HG03521 (cell line): ENCODE measurements around the gene SLIT1.

Experiments used
- ATAC-seq: cut with Tn5 transposase; IDR thresholded peaks from one replicate; pipeline ENCODE4 v1.9.1; 2021; ENCODE audit warnings: mild to moderate bottlenecking, moderate library complexity; ENCODE audit not compliant: unreplicated experiment

Gene SLIT1

DNA sequence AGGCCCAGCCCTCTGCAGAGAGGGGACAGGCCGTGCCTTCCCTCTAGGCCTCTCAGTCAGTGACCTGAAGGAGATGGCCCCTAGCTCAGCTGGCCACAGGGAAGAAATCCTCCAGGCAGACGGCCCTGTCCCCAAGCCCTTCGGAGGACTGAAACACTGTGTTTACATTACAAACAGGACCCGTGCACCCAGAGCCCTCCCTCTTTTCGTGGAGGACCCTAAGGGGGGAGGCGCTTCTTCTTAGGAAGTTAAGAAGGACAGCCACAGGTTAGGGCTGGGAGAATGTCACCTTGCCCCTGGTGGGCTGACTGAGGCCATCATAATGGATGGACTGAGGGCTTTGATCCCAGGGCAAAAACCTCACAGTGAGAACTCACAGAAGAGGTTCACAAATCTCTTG lies 154.9 kb downstream of the SLIT1 start:
- ATAC-seq = no peak

DNA sequence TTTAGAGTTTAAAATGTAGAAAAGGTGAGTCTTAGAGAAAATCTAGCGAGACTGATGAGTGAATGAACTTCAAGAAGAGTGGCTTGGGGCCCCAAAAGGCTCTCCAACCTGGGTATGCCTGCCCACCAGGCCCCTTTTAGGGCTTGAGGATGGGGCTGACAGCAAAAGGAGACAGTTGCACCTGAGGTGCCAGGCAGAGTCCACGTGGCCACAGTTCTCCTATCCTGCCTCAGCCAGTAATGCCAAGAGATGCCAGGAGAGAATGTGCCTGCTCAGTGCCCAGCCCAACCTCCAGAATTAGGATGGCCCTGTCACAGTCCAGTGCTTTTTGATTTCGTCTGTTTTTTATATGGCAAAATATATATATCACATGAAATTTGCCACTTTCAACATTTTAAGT lies 156.5 kb downstream of the SLIT1 start:
- ATAC-seq = no peak

DNA sequence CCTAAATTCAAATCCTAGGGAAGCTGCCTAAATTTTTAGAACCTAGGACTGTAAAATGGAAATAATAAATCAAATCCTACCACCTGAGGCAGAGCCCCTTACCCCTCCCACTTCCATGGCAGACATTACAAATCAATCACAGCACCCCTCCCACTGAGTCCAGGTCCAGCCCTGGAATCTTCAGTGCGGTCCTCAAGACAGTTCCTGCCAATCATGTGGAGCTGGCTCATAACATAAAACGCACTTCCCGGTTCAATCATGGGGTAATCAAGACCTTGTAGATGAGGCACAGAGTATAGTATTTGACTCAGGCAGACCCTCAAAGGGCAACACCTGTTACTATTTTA lies 157.0 kb downstream of the SLIT1 start:
- ATAC-seq = no peak

DNA sequence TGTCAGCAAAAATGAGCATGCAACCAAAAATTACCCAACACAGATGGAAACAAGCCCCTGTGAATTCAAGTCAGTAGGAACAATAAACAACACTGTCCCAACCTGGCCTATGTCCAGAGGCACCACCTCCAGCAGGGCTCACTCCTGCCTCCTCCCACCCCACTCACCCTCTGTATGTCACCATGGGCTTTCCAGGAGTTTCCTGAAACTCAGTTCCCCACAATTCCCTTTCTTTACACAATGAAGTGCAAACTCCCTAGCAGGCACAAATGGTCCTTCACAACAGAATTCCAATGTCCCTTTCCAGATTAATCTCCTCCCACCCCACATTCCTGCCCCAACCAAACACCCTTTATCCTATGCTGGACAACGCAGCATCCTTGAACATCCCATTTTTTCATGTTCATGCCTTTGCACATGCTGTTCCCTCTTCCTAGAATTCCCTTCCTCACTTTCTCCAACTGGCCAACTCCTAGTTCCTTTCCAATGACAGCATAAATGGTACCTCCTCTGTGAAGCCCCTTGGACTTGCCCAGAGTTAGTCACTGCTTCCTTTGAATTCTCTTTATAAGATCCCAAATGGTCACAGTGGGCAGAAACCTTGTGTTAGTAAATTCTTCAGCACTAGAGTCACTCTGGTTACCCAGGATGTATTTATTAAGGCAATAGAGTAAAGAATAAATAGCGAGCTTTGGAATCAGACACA lies 157.5 kb downstream of the SLIT1 start:
- no peak for ATAC-seq

DNA sequence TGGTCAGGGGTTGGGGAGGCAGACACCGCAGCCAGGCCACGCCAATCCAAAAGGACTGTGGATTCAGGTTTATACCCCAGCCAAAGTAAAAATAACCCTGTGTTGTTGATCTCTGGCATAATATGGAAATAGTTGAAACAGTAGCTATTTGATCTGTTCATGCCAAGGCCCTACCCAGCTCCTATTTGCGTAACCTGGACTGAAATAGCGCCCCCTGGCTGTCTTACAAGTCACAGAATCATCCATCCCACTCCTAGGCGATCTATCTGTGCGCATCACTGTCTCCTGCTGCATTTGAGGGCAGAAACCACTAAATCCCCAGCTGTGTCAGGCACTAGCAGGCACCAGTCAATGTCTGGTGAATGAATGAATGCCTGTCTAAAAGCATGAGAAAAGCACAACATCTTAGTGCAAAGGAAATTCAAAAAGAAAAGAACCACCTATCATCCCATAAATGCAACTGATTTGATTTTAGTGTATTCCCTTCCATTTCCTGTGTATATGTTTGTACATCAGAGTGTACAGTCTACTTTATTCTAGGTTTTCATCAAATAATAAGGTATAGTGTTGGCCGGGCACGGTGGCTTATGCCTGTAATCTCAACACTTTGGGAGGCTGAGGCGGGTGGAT lies 160.0 kb downstream of the SLIT1 start:
- no peak for ATAC-seq

DNA sequence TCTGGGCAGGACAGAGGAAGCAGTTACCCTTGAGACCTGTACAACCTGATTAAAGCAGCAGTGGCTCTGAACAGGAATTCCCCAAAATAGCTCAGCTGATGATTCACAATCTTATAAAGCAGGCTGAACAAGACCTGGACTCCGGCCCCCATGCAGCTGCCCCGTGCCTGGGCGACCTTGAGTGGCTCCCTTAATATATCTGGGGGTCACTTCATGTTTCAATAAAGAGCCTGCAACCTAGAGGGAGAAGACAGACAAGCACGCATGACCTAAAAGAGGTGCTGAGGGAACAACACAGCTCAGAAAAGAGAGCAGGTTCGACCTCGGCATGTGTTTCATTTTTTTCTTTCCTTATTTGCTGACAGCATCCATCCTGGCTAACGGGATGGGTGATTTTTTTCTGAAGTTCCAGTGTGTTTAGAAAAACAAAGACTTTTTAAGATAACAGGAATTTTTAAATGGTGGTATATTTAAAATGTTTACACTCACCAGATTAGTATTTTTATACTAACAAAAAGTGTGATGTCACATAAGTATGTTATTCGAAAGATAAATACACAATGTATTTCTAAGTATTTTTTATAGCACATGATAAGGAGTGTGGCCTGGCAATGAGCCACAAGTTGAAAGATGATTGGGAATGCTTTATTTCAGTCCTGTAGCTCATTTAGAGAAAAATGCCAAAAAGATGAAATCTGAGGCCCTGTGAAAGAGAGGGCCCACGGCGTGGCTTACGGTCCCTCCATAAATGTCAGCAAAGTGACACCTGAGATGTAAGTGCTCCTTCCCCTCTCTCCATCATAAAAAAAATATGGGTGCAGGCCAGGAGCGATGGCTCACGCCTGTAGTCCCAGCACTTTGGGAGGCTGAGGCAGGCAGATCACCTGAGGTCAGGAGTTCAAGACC lies 161.3 kb downstream of the SLIT1 start:
- no peak for ATAC-seq

DNA sequence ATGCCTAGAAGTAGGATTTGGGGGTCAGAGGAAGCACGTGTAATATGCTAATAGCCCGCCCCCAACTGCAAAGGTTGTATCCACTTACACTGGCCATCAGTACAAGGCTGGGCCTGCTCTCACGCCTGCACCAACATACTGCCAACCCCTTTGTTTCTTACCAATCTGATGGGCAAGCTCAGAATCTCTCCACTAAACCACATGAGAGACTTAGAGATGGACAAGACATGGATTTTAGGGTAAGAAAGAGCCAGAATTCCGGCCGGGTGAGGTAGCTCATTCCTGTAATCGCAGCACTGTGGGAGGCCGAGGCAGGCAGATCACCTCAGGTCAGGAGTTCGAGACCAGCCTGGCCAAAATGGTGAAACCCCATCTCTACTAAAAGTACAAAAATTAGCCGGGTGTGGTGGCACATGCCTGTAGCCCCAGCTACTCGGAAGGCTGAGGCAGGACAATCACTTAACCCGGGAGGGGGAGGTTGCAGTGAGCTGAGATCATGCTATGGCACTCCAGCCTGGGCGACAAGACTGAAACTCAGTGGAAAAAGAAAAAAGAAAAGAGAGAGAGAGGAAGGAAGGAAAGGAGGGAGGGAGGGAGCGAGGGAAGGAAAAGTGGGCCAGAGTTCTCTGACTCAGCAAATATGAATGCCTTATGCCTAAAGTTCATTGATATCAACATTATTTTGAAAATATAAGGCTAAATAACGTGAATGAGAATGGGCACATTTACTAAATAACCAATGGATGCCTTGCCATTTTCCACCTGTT lies 162.2 kb downstream of the SLIT1 start:
- ATAC-seq = no peak

DNA sequence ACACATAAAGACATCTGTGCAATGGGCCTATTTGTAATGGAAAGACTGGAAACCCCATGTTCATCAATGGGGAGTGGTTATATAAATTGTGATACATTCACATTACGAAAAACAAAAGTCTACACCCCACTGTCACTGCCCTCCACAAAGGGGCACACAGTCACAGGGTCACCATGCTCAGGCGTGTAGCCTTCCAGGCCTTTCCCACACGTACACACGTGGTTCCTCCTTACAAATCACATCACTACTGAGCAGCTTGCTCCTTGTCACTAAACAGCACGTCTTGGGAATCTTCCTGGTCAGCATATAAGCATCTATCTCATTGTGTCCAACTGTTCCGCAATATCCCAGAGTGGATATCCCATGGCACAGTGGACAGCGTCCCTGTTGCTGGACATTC lies 163.1 kb downstream of the SLIT1 start:
- no peak for ATAC-seq

DNA sequence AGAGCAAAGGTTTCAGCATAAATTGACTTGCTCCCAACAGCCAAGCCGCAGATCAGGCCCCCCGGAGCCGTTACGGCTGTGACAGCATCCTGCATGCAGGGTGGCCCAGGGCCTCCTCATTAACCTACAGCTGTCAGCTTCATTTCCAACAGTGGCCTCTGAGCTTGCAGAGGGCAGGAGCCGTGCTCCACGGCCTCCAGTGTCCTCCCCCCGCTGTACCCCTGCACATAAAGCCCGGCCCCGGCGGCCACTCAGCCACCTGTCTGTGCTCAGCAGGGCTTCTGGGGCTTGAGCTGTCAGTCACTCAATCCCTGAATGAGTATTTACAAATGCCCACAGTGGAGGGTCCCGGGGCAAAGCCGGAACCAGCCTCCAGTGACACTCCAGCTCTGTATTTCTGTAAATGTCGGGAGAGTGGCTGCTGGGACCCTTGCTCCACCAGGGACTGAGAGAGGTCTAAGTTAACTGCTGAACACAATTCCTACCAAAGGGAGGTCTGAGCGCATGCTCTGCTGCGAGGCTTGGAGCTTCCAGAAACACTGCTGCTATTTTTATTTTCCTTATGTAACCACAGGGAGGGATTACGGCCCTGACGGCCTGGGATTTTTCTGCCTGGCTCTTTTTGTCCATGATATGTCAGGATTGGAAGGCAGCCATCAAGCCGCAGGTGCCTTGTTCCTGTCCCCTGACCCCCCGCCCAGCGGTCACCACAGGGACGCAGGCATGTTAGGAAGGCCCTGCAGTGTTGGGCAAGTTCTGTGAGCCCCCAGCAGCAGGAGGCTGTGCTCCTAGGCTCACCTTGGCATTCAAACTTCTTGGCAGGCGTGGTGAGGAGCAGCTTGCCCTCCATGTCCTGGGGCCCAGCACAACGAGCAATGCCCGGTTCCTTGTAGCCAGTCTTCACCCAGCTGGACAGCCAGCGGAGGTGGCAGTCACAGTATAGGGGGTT lies 165.0 kb downstream of the SLIT1 start:
- ATAC-seq = no peak

DNA sequence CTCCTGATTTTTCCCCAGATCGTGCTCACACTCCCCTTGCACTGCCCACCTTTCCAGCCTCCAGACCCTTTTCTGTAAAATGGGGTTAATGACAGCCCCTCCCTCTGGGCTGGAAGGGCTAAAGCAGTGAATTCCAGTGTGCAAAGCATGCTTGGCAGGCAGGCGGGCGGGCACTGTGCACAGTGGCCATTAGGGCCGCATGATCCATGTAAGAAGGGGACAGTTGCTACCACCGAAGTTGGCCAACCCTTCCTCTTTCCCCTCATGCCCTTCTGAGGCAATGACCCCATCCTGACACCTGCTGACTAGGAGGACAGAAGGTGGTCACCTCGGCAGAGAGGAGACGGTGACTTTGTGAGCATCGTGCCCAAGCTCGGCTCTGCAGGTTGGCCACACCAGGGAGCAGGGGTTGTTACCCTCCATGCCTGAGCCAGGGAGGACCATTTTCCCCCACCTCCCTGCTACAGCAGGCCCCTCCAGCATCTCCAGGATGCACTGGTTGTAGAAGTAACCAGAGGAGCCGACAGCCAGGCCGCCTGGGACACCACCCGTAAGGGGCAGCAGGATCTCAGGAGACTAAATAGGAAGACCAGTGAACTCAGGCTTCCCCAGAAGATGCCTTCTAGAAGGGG lies 166.4 kb downstream of the SLIT1 start:
- no peak for ATAC-seq

DNA sequence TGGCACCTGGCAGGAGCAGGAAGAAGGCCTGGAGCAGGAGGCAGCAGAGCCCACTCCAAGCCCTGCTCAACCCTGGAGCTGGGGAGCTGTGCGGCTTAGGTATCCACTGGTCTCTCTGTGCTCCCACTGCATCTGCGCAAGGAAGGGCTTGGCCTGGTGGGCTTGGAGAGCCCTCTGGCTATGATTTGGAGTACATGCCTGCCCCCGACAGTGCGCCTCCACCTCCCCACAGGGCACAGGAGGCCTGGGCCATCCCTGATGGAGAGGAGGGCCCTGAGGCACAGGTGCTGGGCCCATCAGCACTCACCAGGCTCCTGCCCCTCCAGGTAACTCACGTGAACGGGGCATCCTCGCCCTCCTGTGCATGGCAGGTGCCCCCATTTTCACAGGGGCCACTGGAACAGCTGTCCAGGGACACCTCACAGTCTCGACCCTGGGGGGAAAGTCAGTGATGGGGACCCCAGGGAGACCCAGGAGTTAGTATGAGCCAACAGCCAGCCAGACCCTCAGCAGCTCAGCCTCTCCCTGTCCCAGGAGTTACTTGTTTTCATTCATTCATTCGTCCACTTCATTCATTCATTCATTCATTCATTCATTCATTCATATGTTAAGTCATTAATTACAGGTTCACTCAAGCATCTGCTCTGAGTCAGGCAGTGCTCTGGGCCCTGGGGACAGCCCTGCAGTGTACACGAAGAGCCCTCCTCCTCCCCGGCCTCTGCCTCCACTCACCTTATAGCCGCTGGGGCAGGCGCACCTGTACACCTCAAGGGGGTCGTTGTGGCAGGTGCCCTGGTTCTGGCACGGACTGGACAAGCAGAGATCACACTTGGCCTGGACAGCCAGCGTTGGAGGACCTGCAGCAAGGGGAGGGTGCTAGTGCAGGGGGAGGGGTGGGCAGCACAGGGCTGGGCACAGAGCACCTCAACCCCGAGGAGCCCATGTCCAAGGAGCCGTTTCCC lies 167.2 kb downstream of the SLIT1 start:
- ATAC-seq = no peak

DNA sequence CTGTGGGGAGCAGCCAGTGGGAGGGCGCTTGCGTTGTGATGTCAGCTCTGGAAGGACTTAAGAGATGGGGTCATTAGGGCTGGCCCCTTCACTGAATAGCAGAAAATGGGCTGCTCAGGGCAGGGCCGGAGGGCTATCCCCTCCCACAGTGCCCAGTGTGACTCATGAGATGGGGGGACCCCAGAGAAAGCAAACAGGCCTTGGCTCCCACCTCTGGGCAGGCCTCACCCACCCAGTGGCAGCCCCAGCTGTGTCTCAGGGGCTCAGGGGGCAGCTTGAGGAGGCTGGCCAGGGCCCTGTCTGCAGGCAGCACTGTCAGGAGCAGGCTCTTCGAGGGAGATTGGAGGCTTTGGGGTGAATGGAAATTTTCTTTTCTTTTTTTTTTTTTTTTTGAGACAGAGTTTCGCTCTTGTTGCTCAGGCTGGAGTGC lies 168.3 kb downstream of the SLIT1 start:
- no peak for ATAC-seq

DNA sequence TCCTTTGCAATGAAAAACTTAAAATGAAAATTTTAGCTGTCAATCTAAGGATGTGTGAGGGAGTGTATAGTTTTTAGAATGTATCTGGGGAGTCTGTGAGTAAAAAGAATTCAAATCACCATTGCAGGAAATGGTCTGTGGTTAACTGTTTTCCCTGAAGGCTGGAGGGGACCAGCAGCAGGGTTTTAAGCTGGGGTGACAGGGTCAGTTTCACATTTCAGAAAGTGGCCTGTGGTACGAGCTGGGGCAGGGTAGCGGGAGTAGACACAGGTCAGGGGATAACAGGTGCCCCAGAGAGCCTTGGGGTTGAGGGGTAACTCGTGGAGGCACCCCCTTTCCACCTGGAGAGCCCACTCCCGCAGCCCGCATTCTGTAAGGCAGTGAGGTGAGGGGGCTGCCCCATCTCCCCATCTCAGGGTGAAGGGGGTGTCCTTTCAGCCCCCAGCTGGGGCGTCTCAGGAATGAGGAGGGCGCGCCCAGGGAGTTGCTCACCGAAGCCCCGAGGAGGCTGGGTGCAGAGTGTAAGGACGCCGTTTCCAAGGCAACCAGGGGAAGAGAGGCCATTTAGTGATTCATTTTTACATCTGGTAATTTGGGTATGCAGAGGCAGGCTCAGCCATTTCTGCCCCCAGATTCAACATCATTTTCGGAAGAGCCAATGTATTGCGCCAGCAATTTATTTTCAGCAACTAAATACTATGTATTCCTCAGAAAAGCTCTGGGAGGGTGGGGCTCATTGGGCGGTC lies 168.9 kb downstream of the SLIT1 start:
- ATAC-seq = peak; percentile 60

DNA sequence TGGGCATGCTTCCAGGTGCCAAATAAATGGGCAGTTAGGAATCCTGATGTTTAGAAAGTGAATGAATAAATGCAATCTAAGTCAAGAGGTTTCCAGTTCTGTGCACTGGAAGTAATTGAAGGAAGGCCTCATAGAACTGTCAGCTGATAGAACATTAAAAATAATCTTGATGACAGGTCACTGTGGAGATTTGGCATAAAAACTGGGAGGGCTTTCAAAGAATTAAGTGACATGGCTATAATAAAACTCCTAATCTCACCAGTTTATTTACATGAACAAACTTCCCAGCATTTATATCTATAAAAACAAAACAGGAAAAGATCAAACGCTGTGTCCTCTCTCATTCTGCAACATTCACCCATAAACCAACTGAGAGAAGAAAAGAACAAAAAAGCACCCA lies 170.5 kb downstream of the SLIT1 start:
- ATAC-seq = no peak

DNA sequence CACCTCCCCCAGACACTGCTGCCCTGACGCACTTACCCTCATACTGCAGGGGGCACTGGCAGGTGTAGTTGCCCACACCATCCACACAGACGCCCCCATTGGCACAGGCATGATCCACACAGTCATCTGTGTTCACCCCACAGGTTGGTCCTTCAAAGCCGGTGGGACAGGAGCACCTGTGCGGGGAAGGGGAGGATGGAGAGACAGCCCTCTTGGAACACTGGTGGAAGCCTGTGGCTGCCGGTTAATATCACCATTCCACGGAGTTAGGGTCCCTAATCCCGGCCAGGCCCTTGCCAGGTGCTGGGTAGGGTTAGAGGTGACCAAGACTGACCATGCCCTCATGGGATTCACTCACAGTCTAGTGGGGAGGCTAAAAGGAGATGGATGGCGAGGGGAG lies 171.8 kb downstream of the SLIT1 start:
- ATAC-seq = no peak

DNA sequence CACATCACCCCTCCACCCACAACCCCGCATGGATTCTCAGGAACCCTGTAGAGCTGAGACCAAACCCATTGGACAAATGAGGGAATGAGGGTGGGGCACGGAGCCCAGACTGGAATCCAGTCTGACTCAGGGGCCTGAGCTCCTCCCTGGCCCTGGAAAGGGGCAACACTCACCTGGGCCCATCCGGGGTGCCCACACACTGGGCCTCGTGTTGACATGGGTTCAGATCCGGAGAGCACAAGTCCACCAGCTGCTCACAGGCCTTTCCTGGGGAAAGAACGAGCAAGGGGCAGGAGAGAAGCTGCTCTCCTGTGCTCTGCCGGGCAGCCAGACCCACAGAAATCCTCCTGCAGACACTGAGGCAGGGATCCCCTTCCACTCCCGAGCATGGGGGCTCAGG lies 172.2 kb downstream of the SLIT1 start:
- ATAC-seq = no peak

DNA sequence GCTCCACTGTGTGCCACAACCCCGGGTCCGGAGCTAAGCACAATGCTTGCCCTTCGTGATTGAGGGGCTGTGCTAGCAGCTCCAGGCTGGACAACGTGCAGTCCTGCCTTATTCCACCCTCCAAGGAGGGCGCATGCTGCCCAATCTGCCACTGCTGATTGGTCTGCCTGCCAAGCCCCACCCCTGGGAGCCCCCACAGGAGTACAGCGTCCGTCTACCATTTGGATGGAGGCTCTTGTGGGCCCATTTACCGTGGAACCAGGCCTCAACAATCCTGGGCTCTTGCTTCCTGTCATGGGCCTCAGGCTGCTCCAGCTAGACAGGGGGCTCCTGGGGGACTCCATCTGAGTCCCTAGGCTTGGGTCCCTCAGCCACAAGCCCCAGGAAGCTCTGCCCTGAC lies 173.3 kb downstream of the SLIT1 start:
- ATAC-seq = no peak

DNA sequence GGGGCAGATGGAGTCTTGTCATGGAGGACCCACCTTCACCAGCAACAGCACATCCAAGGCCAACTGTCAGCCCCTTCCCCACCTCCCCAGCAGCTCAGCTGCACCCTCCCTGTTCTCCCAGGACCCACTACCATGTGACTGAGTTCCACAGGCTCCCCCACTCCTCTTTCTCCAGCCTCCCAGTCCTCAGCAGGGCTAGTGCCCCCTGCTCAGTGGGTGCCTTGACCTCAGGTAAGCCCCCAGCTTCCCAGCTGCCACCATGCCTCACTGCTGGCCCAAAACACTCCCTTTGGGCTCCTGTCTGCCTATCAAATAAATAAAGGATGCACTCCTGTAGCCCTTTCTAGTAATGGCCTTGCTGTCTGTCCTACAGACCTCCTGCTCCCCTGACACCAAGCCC lies 174.4 kb downstream of the SLIT1 start:
- no peak for ATAC-seq
